Tibial nerve (tissue), 4 donors: ENCODE measurements around the gene ANKMY1.

ENCODE experiments used
- EP300 ChIP-seq, 2 donors: sonication (generic); formaldehyde crosslinking; IDR thresholded peaks; one replicate each; pipeline ENCODE4 v1.6.1; 2017; ENCODE audit warnings: antibody characterized with exemption in 2 of 2, mild to moderate bottlenecking in 1 of 2
- TF ChIP-seq, protein P1 (sequence below), 5 experiments: fragments of 200-600 bp in 3 of 5; fragments of 450-650 bp in 2 of 5; sonication (generic) in 3 of 5; IDR thresholded peaks; one replicate each; pipeline ENCODE4 v1.5.1; 2016 to 2019; ENCODE audit warnings: antibody characterized with exemption in 5 of 5, mild to moderate bottlenecking in 3 of 5, moderate library complexity in 2 of 5

DNA sequence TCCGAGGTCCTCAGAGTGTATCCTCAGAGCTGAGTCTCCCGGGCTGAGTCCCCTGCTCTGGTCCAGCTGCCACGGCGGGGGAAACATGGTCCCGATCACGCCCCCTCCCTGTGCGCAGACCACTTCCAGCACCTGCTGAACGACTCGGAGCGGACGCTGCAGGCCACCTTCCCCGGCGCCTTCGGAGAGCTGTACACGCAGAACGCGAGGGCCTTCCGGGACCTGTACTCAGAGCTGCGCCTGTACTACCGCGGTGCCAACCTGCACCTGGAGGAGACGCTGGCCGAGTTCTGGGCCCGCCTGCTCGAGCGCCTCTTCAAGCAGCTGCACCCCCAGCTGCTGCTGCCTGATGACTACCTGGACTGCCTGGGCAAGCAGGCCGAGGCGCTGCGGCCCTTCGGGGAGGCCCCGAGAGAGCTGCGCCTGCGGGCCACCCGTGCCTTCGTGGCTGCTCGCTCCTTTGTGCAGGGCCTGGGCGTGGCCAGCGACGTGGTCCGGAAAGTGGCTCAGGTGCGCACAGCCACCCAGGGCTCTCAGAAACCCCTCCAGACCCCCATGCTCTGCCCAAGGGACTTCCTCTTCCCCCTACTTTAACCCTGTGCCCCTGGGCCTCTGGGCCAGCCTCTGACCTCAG is 95.6 kb downstream of the ANKMY1 start:
- TF ChIP-seq EP300 (IDR thresholded peaks at IDR 0.05), result no peak
- TF ChIP-seq, protein P1, sequence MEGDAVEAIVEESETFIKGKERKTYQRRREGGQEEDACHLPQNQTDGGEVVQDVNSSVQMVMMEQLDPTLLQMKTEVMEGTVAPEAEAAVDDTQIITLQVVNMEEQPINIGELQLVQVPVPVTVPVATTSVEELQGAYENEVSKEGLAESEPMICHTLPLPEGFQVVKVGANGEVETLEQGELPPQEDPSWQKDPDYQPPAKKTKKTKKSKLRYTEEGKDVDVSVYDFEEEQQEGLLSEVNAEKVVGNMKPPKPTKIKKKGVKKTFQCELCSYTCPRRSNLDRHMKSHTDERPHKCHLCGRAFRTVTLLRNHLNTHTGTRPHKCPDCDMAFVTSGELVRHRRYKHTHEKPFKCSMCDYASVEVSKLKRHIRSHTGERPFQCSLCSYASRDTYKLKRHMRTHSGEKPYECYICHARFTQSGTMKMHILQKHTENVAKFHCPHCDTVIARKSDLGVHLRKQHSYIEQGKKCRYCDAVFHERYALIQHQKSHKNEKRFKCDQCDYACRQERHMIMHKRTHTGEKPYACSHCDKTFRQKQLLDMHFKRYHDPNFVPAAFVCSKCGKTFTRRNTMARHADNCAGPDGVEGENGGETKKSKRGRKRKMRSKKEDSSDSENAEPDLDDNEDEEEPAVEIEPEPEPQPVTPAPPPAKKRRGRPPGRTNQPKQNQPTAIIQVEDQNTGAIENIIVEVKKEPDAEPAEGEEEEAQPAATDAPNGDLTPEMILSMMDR (IDR thresholded peaks at IDR 0.05), result no peak
